ENCODE results near the gene MAP4K2. TPM values are rescaled to one million over a fixed set of nuclear protein-coding genes. Genes with fewer than 3 reads are reported as not detected.

Gene MAP4K2
- total RNA-seq, result 2.4 and 3.3 TPM in 2 replicates

DNA sequence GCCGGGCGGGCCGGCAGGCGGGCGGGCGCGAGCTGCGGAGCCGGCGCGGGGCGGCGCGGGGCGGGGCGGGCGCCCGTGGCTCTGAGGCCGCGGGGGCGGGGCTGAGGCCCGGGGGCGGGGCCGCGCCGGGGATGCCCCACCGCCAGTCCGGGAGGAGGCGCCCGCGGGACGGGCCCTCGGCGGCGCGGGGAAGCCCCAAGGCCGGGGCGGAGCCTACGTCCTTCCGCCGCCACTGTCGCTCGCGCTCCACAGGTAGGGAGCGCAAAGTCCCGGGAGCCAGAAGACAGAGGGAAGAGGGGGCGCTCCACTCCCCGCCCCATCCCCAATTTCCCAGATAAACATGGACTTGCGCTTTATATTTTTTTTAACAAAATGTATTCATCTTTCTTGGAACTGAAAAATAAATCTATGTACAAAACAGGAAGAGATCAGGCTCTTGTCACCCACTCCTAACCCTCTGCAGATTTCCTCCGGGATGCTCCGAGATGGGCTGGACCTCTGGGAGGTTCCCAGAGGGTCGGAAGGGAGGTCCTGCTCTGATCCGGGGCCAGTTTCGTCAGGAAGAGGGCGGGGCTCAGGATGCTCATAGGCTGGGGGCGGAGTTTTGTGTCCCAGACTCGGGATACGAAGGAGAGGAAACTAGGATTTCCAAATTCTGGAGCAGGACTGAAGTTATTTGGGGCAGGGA is at the start of gene MAP4K2:
MAP4K2 (minus strand) TSS at position 57 of the 688 bp plus-strand sequence. CDS start 65 bp downstream, outside the sequence.

DNA sequence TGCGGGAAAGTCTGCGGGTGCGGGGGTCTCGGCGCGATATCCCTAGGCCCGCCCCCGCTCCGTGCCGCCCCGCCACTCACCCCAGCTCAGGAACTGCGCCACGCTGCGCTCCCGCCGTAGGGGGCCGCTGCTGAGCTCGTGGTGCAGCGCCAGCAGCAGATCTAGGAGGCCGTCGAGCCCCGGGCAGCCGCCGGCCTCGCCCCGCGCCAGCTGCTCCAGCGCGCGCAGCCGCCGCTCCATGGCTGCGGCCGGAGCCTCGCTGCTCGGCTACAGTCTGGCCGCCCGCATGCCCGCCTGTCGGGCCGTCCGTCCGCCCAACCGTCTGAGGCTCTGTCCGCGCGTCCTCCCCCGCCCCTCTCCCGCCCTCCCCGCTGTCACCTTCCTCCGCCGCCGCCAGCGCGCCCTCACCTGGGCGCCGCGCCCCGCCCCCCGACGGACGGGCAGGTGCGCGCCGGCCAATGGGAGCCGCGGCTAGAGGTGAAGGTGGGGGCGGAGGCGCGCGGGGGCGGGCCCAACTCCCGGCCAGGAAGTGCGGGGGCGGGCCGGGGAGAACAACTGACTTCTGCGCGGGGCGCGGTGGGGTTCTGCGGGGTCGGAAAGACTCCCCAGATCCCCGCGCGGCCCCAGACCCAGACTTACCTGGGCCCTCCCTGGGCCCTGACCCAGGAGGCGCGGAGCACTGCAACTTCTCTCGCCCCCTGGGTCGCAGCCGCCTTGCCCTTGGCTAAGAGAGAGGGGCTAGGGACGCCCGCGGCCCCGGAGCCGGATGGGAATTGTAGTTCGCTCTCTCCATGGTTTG is 41.5 kb upstream of the MAP4K2 start, which contains the start of gene CDC42BPG:
CDC42BPG (minus strand) TSS at position 324 of the 799 bp plus-strand sequence; CDS start at position 240, 84 bp downstream.

DNA sequence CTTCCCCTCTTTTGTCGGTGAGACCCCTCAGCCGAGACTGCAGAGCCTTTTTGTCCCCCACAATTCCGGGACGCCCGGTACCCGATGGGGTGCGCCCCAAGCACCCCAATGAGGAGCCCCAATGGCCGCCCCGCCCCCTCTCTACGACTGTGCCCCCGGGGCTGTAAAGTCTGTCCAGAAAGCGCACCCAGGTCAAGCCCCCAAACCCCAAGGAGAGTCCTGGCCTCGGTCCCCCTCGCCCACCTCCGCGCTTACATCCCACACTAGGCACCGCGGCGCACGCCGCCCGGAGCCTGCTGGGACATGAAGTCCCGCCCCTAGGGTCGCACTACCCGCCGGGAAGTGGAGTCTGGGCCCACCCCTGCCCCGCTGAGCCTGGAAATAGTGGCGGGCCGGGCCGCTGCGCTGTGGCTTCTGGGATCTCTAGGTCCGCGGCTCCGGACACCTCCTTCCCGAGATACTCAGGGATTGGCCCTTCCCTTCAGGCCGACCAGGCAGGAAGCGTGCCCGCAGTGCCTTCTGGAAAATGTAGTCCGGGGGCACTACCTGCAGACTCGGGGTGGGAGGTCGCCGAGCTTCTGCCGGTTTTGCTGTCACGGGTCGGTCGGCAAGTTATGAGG is 7.4 kb upstream of the MAP4K2 start, which contains the start of gene MEN1:
MEN1 (minus strand) TSS at position 281 of the 620 bp plus-strand sequence. CDS start 442 bp downstream, outside the sequence.

DNA sequence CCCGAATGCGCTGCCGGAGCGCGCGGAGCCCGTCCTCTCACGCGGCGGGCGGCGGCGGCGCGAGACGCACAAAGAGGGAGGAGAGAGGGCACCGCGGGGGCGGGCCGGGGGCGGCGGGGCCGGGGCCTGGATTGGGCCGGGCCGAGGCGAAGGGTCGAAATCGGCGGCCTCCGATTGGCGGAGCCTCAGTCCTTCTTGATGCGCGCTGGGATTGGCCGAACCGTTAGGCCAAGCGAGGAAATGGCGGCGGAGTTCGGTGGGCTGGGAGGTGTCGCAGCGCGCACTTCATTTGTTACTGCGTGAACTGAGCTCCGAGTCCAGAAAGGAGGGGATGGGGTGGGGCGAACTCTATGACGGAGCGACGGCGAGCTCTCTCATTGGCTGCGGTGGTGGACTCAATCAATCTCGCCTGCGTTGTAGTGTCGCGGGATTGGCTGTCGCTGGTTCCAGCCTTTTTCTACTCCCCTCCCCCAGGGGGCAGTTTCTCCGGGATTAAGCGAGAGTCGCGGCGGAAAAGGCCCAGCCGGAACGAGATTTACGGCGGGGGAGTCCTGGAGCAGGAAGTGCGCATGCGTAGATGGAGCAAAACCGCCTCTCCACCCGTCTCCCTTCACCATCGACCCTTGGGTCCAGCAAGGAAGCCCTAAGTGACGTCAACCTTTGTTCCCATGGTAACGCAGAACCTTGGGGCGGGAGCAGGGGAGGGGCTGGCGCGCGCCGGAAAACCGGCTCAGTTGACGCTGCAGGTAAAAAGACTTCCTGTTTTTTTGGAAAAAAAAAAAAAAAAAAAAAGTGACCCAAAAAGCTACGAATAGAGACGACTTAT is 24.3 kb downstream of the MAP4K2 start, which contains the start of gene SF1:
SF1 (minus strand) TSS at position 70 of the 826 bp plus-strand sequence. CDS start 150 bp downstream, outside the sequence.

DNA sequence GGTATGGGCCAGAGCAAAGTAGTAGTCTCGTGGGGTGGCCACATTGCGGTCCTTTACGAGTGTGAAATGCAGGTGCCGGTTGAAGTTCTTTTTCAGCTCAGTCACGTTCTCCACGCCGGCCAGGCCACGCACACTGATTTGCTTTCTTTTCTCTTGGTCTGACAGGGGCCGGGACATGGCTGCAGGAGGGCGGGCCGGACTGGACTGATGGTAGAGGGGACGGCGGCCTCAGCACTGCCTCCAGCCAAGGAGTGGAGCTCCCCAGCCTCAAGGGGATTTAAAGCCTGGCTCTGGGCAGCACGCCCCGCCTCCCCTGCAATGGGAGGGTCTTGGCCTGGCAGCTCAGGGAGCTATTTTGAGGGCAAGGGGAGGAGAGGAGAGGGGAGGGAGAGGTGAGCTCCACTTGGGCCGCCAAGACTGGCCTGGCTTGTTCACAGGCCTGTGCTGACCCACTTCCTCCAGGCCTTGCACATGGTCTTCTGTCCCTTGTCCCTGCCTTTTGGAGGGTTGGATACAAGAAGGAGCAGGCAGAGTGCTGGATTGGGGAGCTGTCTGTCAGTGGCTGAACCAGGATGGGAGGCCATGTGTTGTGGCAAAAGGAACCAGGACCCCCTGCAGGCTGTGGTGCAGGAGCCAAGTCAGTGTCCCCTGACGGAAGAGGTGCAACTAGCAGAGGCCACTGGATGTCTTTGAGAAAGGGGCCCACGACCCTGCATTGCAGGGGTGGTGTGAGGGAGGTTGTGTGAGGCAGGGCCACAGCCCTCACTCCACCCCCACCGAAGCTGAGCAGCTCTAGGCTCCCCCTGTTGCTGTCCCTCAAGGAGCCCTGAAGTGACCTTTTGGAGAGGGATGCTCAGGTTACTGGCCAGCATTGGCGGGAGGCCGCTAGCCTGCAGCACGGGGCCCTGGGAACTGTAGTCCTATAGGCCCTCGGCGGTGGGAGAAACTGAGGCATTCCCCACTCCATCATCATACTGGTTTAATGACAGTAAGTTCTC is 43.0 kb downstream of the MAP4K2 start, which contains the start of gene PYGM:
PYGM (minus strand) TSS at position 253 of the 998 bp plus-strand sequence; CDS start at position 177, 76 bp downstream.

DNA sequence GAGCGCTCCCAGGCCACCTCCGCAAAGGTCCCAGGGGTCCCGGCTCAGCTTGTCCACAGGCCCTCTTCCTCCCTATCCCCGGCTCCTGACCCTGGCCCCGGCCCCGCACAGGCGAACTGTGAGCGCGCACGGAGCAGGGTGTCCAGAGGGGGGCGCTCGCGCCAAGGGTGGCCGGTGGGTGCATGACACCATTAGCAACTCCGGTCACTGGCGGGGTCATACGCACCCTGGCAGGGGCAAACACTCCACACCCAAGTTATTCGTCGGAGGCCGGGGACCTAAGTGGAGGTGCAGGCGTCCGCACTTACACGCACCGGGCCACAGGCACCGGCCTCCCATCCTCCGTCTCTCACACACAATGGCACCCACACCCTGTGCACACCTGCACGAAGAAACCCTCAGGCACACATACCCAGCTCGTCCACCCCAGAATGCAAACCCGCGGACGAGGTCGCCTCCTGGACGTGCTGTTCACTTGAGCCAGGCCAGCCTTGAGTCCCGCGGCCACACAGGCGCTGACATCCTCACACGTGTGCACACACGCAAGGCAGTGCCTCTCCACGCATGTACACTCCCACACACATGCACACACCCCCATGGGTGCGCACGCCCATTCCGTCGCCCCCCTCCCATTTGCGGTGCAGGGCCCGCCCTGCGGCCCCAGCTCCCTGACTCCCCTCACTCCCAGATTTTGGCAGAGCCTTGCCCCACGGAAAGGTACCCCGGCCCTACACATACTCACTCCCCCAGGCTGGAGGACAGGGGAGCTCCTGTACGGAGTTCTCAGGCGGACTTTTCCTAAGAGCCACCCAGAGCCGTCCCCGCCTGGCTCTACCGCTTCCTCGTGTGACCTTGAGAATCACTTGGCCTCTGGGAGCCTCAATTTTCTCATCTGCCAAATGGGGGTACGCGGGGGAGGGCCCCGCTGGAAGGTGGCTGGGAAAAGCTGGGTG is 59.1 kb downstream of the MAP4K2 start, which contains the start of gene RASGRP2:
RASGRP2 (minus strand) TSS at position 552 of the 953 bp plus-strand sequence. CDS start 1,276 bp downstream, outside the sequence.

Other genes with a start within 250 kb of the MAP4K2 start
- gene SLC22A11, start 247.3 kb downstream of the MAP4K2 start, total RNA-seq, result 0.12 and 0.20 TPM in 2 replicates
- gene SLC22A12, start 212.0 kb downstream of the MAP4K2 start, total RNA-seq, result not detected in 2 replicates
- 15.3 and 15.9 TPM in 2 replicates for gene NRXN2, start 80.0 kb downstream of the MAP4K2 start, total RNA-seq
- gene RASGRP2, start 59.1 kb downstream of the MAP4K2 start, total RNA-seq, result 0.06 and 0.44 TPM in 2 replicates
- gene PYGM, start 43.2 kb downstream of the MAP4K2 start, total RNA-seq, result 2.7 and 3.0 TPM in 2 replicates
- gene SF1, start 24.7 kb downstream of the MAP4K2 start, total RNA-seq, result 156 and 167 TPM in 2 replicates
- 21.8 and 22.0 TPM in 2 replicates for gene MEN1, start 7.3 kb upstream of the MAP4K2 start, total RNA-seq
- gene CDC42BPG, start 41.4 kb upstream of the MAP4K2 start, total RNA-seq, result 0.05 and 0.06 TPM in 2 replicates
- gene EHD1, start 75.4 kb upstream of the MAP4K2 start, total RNA-seq, result 38.2 and 40.1 TPM in 2 replicates
- gene ATG2A, start 114.0 kb upstream of the MAP4K2 start, total RNA-seq, result 22.7 and 24.6 TPM in 2 replicates
- gene PPP2R5B, start 121.5 kb upstream of the MAP4K2 start, total RNA-seq, result 13.1 and 14.1 TPM in 2 replicates
- gene GPHA2, start 132.7 kb upstream of the MAP4K2 start, total RNA-seq, result not detected in 2 replicates
- not detected in 2 replicates for gene MAJIN, start 168.9 kb upstream of the MAP4K2 start, total RNA-seq
- not detected in 2 replicates for gene BATF2, start 193.8 kb upstream of the MAP4K2 start, total RNA-seq
- 128 and 130 TPM in 2 replicates for gene ARL2, start 210.9 kb upstream of the MAP4K2 start, total RNA-seq
- gene SNX15, start 224.2 kb upstream of the MAP4K2 start, total RNA-seq, result 12.8 and 12.9 TPM in 2 replicates
- gene SAC3D1, start 238.0 kb upstream of the MAP4K2 start, total RNA-seq, result 12.4 and 12.6 TPM in 2 replicates

Data from cardiac ventricle fibroblast (primary cell).